Liver (tissue), 9 donors: ENCODE results near the gene IFI27L1. TPM values are rescaled to one million over a fixed set of nuclear protein-coding genes. Genes with fewer than 3 reads are reported as not detected.

Experiments
- DNase-seq: peaks from one replicate; pipeline ENCODE4 v3.0.0-alpha.2; 2017; ENCODE audit warnings: low spot score
- H3K27ac ChIP-seq, 2 donors: one replicate each; pipeline ENCODE4 v1.7.0; 2013; ENCODE audit warnings: inconsistent platforms in 2 of 2, low read length in 2 of 2, control low read depth in 1 of 2, low read depth in 1 of 2, mild to moderate bottlenecking in 1 of 2
- H3K27me3 ChIP-seq, 4 donors: one replicate each; pipeline versions ENCODE4 v1.6.1 to v1.7.0; 2013; ENCODE audit warnings: low read length in 3 of 4, inconsistent platforms in 1 of 4, mild to moderate bottlenecking in 1 of 4, moderate library complexity in 1 of 4; ENCODE audit not compliant: control insufficient read depth in 4 of 4, insufficient read depth in 4 of 4
- H3K36me3 ChIP-seq, 4 donors: one replicate each; pipeline versions ENCODE4 v1.6.1 to v1.7.0; 2013; ENCODE audit warnings: low read length in 3 of 4, mild to moderate bottlenecking in 3 of 4, low read depth in 1 of 4, moderate library complexity in 1 of 4; ENCODE audit not compliant: control insufficient read depth in 4 of 4, insufficient read depth in 3 of 4
- H3K4me1 ChIP-seq, 4 donors: one replicate each; pipeline versions ENCODE4 v1.6.1 to v1.7.0; 2013; ENCODE audit warnings: low read length in 3 of 4, mild to moderate bottlenecking in 3 of 4, moderate library complexity in 1 of 4; ENCODE audit not compliant: control insufficient read depth in 4 of 4, insufficient read depth in 4 of 4
- H3K4me3 ChIP-seq, 3 donors: one replicate each; pipeline versions ENCODE4 v1.6.1 to v1.7.0; 2013; ENCODE audit warnings: low read length in 3 of 3, control low read depth in 1 of 3, low read depth in 1 of 3, mild to moderate bottlenecking in 1 of 3
- H3K9ac ChIP-seq, 2 donors: one replicate each; pipeline ENCODE4 v1.7.0; 2013; ENCODE audit warnings: low read length in 2 of 2, mild to moderate bottlenecking in 2 of 2, moderate library complexity in 2 of 2, control low read depth in 1 of 2, low read depth in 1 of 2
- H3K9me3 ChIP-seq, 4 donors: one replicate each; pipeline versions ENCODE4 v1.6.1 to v1.7.0; 2013; ENCODE audit warnings: low read length in 3 of 4; ENCODE audit not compliant: control insufficient read depth in 4 of 4
- ATF3 ChIP-seq: IDR thresholded peaks from 2 replicates; pipeline ENCODE4 v1.6.1; 2016; ENCODE audit warnings: antibody characterized with exemption
- EGR1 ChIP-seq, 2 donors: IDR thresholded peaks; 2 replicates each; pipeline ENCODE4 v1.6.1; 2016 to 2018; ENCODE audit warnings: antibody characterized with exemption in 2 of 2, low read depth in 2 of 2
- FOXA1 ChIP-seq: IDR thresholded peaks from 2 replicates; pipeline ENCODE4 v1.6.1; 2016; ENCODE audit warnings: antibody characterized with exemption
- FOXA2 ChIP-seq: IDR thresholded peaks from 2 replicates; pipeline ENCODE4 v1.6.1; 2016; ENCODE audit warnings: antibody characterized with exemption
- GABPA ChIP-seq, 2 donors: IDR thresholded peaks in 1 of 2; conservative IDR thresholded peaks in 1 of 2; 2 replicates each; pipeline ENCODE4 v1.6.1; 2016; ENCODE audit warnings: antibody characterized with exemption in 2 of 2, mild to moderate bottlenecking in 1 of 2, moderate library complexity in 1 of 2
- HNF4A ChIP-seq, 2 donors: conservative IDR thresholded peaks; 2 replicates each; pipeline ENCODE4 v1.6.1; 2016; ENCODE audit warnings: antibody characterized with exemption in 2 of 2, mild to moderate bottlenecking in 2 of 2
- HNF4G ChIP-seq: IDR thresholded peaks from 2 replicates; pipeline ENCODE4 v1.6.1; 2016; ENCODE audit warnings: antibody characterized with exemption
- JUND ChIP-seq, 2 donors: IDR thresholded peaks; 2 replicates each; pipeline ENCODE4 v1.6.1; 2016; ENCODE audit warnings: antibody characterized with exemption in 2 of 2
- MAX ChIP-seq: IDR thresholded peaks from 2 replicates; pipeline ENCODE4 v1.6.1; 2016; ENCODE audit warnings: antibody characterized with exemption
- RAD21 ChIP-seq, 2 donors: IDR thresholded peaks; 2 replicates each; pipeline ENCODE4 v1.6.1; 2016; ENCODE audit warnings: antibody characterized with exemption in 2 of 2, mild to moderate bottlenecking in 2 of 2
- REST ChIP-seq: IDR thresholded peaks from 2 replicates; pipeline ENCODE4 v1.6.1; 2016; ENCODE audit warnings: antibody characterized with exemption, mild to moderate bottlenecking
- RXRA ChIP-seq, 2 donors: IDR thresholded peaks; 2 replicates each; pipeline ENCODE4 v1.6.1; 2017 to 2018; ENCODE audit warnings: antibody characterized with exemption in 2 of 2, mild to moderate bottlenecking in 1 of 2
- SP1 ChIP-seq: IDR thresholded peaks from 2 replicates; pipeline ENCODE4 v1.6.1; 2018; ENCODE audit warnings: antibody characterized with exemption, mild to moderate bottlenecking
- TAF1 ChIP-seq: conservative IDR thresholded peaks from 2 replicates; pipeline ENCODE4 v1.6.1; 2016; ENCODE audit warnings: antibody characterized with exemption, mild to moderate bottlenecking
- YY1 ChIP-seq: IDR thresholded peaks from 2 replicates; pipeline ENCODE4 v1.6.1; 2016; ENCODE audit warnings: antibody characterized with exemption, mild to moderate bottlenecking
- ZBTB33 ChIP-seq: IDR thresholded peaks from 2 replicates; pipeline ENCODE4 v1.6.1; 2016; ENCODE audit warnings: antibody characterized with exemption
- WGBS: extraction: QIAGEN DNeasy Blood & Tissue Kit; methylation state at CpG from one replicate; pipeline ENCODE4 v1.1.7; 2013; 5-methylcytosine and 5-hydroxymethylcytosine counted together
- polyA plus RNA-seq, 2 donors: library from polyadenylated mRNA; stranded (reverse) in 1 of 2; unstranded in 1 of 2; fragments of 200-250 nt in 1 of 2; fragments of >200 nt in 1 of 2; fragmentation: Nextera tagmentation in 1 of 2; extraction: Ambion mirVana in 1 of 2; gene quantifications; one replicate each; pipeline versions ENCODE4 v1.2.1 to v1.2.3, GENCODE V29; 2013 to 2015
- total RNA-seq, 2 donors: library from RNA; depleted of rRNA; stranded (reverse); fragments of >200 nt; gene quantifications; one replicate each; pipeline ENCODE4 v1.2.3, GENCODE V29; 2014
- donor health status: healthy.
- donor health status: healthy.
- donor health status: healthy.
- donor health status: healthy.
- donor health status: healthy.

IFI27L1 gene
- total and polyA plus RNA-seq, 4 donors, result 3.7 to 8.1 (median 5.6) TPM

- peak; percentile 30 for DNase-seq
- 73% methylated on average over 9 of the region's 9 CpGs for WGBS
- H3K4me3 ChIP-seq, result no peak overlapping the region
- peaks cover 0 to 14% (median 4%) of the 10 kb centered on the region in 4 donors for H3K4me1 ChIP-seq
- TF ChIP-seq ZBTB33 (no peak), SP1 (no peak), RAD21 (IDR thresholded peaks at IDR 0.05) (peak in 1 of 2 donors; percentile 47)
- H3K9ac ChIP-seq, result no peak overlapping the region
- H3K27ac ChIP-seq, result no peak overlapping the region
- H3K9me3 ChIP-seq, result no peaks in the 10 kb centered on the region
- no peaks in the 10 kb centered on the region for H3K27me3 ChIP-seq
- H3K36me3 ChIP-seq, result peaks cover 12 to 82% (median 51%) of the 10 kb centered on the region in 4 donors
Observed at GRCh38 chr14:94051115-94051514, 30.0 kb upstream of the IFI27L1 start.

GRCh38 chr14:94051779-94052178, 29.3 kb upstream of the IFI27L1 start:
- no peak overlapping the region for H3K27ac ChIP-seq
- H3K4me1 ChIP-seq, result peaks cover 2 to 14% (median 6%) of the 10 kb centered on the region in 4 donors
- peaks cover 9 to 75% (median 52%) of the 10 kb centered on the region in 4 donors for H3K36me3 ChIP-seq
- TF ChIP-seq FOXA2 (no peak), YY1 (no peak), GABPA (IDR thresholded peaks at IDR 0.05 in 1 of 2, conservative IDR thresholded peaks at IDR 0.05 in 1 of 2) (no peak), JUND (IDR thresholded peaks at IDR 0.05) (no peak), HNF4G (no peak), SP1 (no peak), FOXA1 (no peak), ZBTB33 (no peak), RXRA (IDR thresholded peaks at IDR 0.05) (no peak), HNF4A (conservative IDR thresholded peaks at IDR 0.05) (no peak), REST (no peak), TAF1 (no peak), MAX (no peak), ATF3 (no peak), EGR1 (IDR thresholded peaks at IDR 0.05; ENCODE audit: low read depth in 2 of 2) (no peak)
- H3K9ac ChIP-seq, result no peak overlapping the region
- 95% methylated on average over 3 of the region's 3 CpGs for WGBS
- no peak overlapping the region for H3K4me3 ChIP-seq
- peak; percentile 16 for DNase-seq
- no peaks in the 10 kb centered on the region for H3K27me3 ChIP-seq
- no peaks in the 10 kb centered on the region for H3K9me3 ChIP-seq
